Dendritic cell treated with granulocyte-macrophage colony-stimulating factor and Interleukin-4, amounts not matched to agents 40 ng/mL and 50 ng/mL, for 4 days (primary cell): ENCODE measurements around the gene GCH1.
A peak's percentile ranks its signal among the peaks of the same experiment; 100 is the strongest.

Experiments
- H3K27ac Mint-ChIP-seq: one replicate; pipeline ENCODE4 v1.8.0; 2022; ENCODE audit warnings: mild to moderate bottlenecking, mixed read lengths
- H3K27me3 Mint-ChIP-seq: one replicate; pipeline ENCODE4 v1.8.0; 2022; ENCODE audit warnings: mild to moderate bottlenecking, mixed read lengths
- H3K36me3 Mint-ChIP-seq: one replicate; pipeline ENCODE4 v1.8.0; 2022; ENCODE audit warnings: low read depth, mixed read lengths
- H3K4me1 Mint-ChIP-seq: one replicate; pipeline ENCODE4 v1.8.0; 2022; ENCODE audit warnings: low read depth, mixed read lengths
- H3K4me3 Mint-ChIP-seq: one replicate; pipeline ENCODE4 v1.8.0; 2022; ENCODE audit warnings: mild to moderate bottlenecking, moderate library complexity, mixed read lengths
- H3K9me3 Mint-ChIP-seq: one replicate; pipeline ENCODE4 v1.8.0; 2022; ENCODE audit warnings: mixed read lengths
- intact Hi-C: fragments of 100-400 bp; cut with micrococcal nuclease; formaldehyde crosslinking; loops from one replicate; pipeline ENCODE4 v1.15.0; 2022

Gene GCH1

DNA sequence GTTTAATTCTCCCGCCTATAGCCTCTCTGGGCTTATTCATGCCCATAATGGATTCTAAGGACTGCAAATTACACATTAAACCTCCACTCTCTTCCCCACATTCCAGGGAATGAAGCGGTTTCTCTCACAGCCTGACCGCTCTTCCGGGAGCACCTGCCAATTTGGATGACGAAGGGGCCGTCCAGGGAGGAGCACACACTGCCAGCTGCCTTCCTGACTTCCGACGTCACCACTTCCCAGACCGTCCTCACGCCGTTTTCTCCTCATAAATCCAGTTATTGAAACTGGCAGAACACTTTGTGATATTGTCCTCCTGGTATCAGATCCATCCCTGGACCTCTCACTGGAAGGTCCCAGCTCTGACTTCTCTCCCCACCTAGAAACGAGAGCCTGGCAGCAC is 87.6 kb downstream of the GCH1 start:
- Mint-ChIP-seq H3K27ac (no peak overlapping the region), H3K9me3 (no peaks in the 10 kb centered on the region), H3K4me1 (peaks cover 5% of the 10 kb centered on the region), H3K27me3 (peaks cover 6% of the 10 kb centered on the region), H3K4me3 (no peak overlapping the region), H3K36me3 (no peaks in the 10 kb centered on the region)
- intact Hi-C loops = no loop called here

- Mint-ChIP-seq H3K36me3 (no peaks in the 10 kb centered on the region), H3K27me3 (peaks cover 6% of the 10 kb centered on the region), H3K9me3 (no peaks in the 10 kb centered on the region), H3K4me1 (peaks cover 5% of the 10 kb centered on the region), H3K27ac (no peak overlapping the region), H3K4me3 (no peak overlapping the region)
- intact Hi-C loops = no loop called here
Measured at GRCh38 chr14:54814076-54814475, 88.5 kb downstream of the GCH1 start.

- Mint-ChIP-seq H3K27ac (no peak overlapping the region), H3K4me1 (peaks cover 5% of the 10 kb centered on the region), H3K4me3 (no peak overlapping the region), H3K36me3 (no peaks in the 10 kb centered on the region), H3K9me3 (no peaks in the 10 kb centered on the region), H3K27me3 (peaks cover 6% of the 10 kb centered on the region)
- intact Hi-C loops = no loop called here
Measured at GRCh38 chr14:54813081-54813480, 89.5 kb downstream of the GCH1 start.

DNA sequence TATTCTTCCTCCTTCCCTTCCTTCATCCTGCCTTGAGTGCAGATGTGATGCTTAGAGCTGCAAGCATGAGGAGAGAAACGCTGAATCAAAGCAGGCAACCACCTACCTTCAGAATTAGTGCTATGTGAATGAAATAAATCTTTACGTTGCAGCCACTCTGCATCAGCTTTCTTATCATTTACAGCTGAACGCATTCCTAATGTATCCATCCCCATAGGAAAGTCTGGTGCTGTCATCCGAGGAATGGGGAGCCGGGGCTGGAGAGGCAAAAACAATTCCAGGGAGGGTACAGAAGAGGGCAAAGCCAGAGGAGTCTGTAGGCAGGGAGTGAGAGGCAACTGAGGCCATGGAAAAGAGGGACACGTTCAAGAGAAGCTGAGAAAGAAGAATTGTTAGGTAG is 90.0 kb downstream of the GCH1 start:
- no peak overlapping the region for H3K4me3 Mint-ChIP-seq
- H3K4me1 Mint-ChIP-seq = peaks cover 5% of the 10 kb centered on the region
- H3K27ac Mint-ChIP-seq = no peak overlapping the region
- H3K9me3 Mint-ChIP-seq = no peaks in the 10 kb centered on the region
- H3K36me3 Mint-ChIP-seq = no peaks in the 10 kb centered on the region
- peaks cover 6% of the 10 kb centered on the region for H3K27me3 Mint-ChIP-seq
- intact Hi-C loops = no loop called here

DNA sequence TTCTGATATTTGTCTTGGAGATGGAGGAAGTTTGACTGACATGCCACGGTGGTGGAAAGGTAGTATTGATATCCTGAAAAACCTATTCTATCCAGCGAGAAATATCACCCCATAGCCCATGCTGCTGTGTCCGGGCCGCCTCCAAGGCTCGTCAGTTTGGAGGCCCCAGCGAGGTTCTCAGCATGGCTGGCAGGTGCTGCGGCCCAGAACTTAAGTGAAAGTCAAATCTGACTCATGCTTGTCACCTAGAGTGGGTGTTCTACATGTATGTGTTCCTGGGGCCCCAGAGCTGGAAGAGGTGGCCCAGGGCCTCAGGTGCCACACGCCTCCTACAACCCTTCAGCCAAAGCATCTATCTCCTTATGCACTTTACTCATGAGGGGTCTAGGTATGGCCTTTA is 92.9 kb downstream of the GCH1 start:
- Mint-ChIP-seq H3K9me3 (no peaks in the 10 kb centered on the region), H3K27me3 (peaks cover 15% of the 10 kb centered on the region), H3K36me3 (no peaks in the 10 kb centered on the region), H3K4me3 (no peak overlapping the region), H3K27ac (no peak overlapping the region), H3K4me1 (peaks cover 14% of the 10 kb centered on the region)
- intact Hi-C loops = loop anchor here (10.0 kb wide), 1 partner anchor 175 kb away; no protein-coding TSS in a partner anchor

- Mint-ChIP-seq H3K4me3 (no peak overlapping the region), H3K9me3 (no peaks in the 10 kb centered on the region), H3K27me3 (peaks cover 22% of the 10 kb centered on the region), H3K4me1 (peaks cover 10% of the 10 kb centered on the region), H3K27ac (no peak overlapping the region), H3K36me3 (no peaks in the 10 kb centered on the region)
- intact Hi-C loops = loop anchor here (10.0 kb wide), 1 partner anchor 176 kb away; no protein-coding TSS in a partner anchor
Measured at GRCh38 chr14:54808326-54809161, 94.1 kb downstream of the GCH1 start.

DNA sequence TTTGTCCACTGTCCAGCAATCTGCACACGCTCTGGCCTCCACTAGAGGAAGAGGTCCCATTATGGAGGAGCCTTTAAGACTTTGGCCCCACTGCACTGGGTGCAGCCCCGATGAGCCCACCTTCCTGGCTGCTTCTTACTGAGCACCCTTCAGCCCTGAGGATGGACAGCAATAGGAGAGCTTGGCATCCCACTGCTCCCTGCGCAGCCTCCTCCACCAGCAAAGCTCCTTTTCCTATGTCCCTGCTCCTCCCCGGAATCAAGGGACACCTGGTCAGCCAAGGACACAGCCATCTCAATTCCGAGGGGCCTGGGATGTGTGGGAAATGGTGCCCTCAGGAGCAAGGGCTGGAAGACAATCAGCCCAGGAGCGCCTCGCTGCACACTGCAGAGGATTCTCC is 94.7 kb downstream of the GCH1 start:
- Mint-ChIP-seq H3K9me3 (no peaks in the 10 kb centered on the region), H3K4me1 (peaks cover 9% of the 10 kb centered on the region), H3K4me3 (no peak overlapping the region), H3K27ac (no peak overlapping the region), H3K27me3 (peaks cover 22% of the 10 kb centered on the region), H3K36me3 (no peaks in the 10 kb centered on the region)
- intact Hi-C loops = loop anchor here (10.0 kb wide), 1 partner anchor 177 kb away; no protein-coding TSS in a partner anchor

DNA sequence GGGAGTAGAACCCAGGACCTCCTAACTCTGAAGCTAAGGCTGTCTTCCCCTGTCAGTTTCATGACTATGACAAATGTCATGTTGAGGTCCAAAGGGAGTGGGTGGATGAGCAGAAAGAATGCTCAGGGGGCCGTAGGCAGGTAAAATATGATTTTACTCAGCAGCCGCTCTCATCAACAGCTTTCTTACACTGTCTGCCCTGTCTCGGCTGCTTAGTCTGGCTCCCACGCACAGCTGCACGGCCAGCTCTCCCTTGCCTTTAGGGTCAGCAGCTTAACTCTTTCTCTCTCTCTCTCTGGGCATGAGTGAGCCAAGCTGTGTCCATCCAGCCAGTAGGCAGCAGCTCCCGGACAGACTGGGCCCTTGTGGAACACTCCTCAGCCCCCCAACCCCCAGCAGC is 95.2 kb downstream of the GCH1 start:
- Mint-ChIP-seq H3K27ac (no peak overlapping the region), H3K4me3 (no peak overlapping the region)
- intact Hi-C loops = loop anchor here (10.0 kb wide), 1 partner anchor 177 kb away; no protein-coding TSS in a partner anchor

DNA sequence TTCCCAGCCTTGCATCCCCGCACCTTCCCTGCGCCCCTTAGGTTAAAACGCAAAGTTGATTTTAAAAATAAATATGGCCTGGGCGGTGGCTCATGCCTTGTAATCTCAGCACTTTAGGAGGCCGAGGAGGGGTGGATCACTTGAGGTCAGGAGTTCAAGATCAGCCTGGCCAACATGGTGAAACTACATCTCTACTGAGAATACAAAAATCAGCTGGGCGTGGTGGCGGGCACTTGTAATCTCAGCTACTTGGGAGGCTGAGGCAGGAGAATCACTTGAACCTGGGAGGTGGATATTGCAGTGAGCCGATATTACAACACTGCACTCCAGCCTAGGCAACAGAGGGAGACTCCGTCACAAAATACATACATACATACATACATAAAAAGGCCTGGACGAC is 96.0 kb downstream of the GCH1 start:
- Mint-ChIP-seq H3K4me3 (no peak overlapping the region), H3K27ac (no peak overlapping the region), H3K27me3 (peaks cover 21% of the 10 kb centered on the region), H3K9me3 (no peaks in the 10 kb centered on the region), H3K4me1 (peaks cover 9% of the 10 kb centered on the region), H3K36me3 (no peaks in the 10 kb centered on the region)
- intact Hi-C loops = loop anchor here (10.0 kb wide), 1 partner anchor 178 kb away; no protein-coding TSS in a partner anchor

More for the DNA sequence above, 95.2 kb downstream of the GCH1 start:
- Mint-ChIP-seq H3K27me3 (peaks cover 18% of the 10 kb centered on the region), H3K36me3 (no peaks in the 10 kb centered on the region), H3K9me3 (no peaks in the 10 kb centered on the region), H3K4me1 (peaks cover 9% of the 10 kb centered on the region)

- no peaks in the 10 kb centered on the region for H3K36me3 Mint-ChIP-seq
- peaks cover 21% of the 10 kb centered on the region for H3K27me3 Mint-ChIP-seq
- H3K4me1 Mint-ChIP-seq = peaks cover 9% of the 10 kb centered on the region
- no peak overlapping the region for H3K4me3 Mint-ChIP-seq
- H3K27ac Mint-ChIP-seq = peak overlapping the region; percentile 68
- intact Hi-C loops = loop anchor here (1.0 to 10.0 kb wide), 2 partner anchors 179 to 241 kb away; no protein-coding TSS in a partner anchor
- no peaks in the 10 kb centered on the region for H3K9me3 Mint-ChIP-seq
Measured at GRCh38 chr14:54805445-54806322, 96.9 kb downstream of the GCH1 start.

GRCh38 chr14:54805070-54805444 is 97.6 kb downstream of the GCH1 start:
- Mint-ChIP-seq H3K36me3 (no peaks in the 10 kb centered on the region), H3K27me3 (peaks cover 21% of the 10 kb centered on the region), H3K4me3 (no peak overlapping the region), H3K9me3 (no peaks in the 10 kb centered on the region), H3K27ac (peak overlapping the region; percentile 68), H3K4me1 (peaks cover 9% of the 10 kb centered on the region)
- intact Hi-C loops = loop anchor here (1.0 to 10.0 kb wide), 2 partner anchors 180 to 241 kb away; no protein-coding TSS in a partner anchor

GRCh38 chr14:54804538-54805041 is 98.0 kb downstream of the GCH1 start:
- H3K27ac Mint-ChIP-seq = peak overlapping the region; percentile 68
- intact Hi-C loops = loop anchor here (1.0 to 10.0 kb wide), 2 partner anchors 180 to 240 kb away; no protein-coding TSS in a partner anchor
- H3K4me1 Mint-ChIP-seq = peaks cover 14% of the 10 kb centered on the region
- no peaks in the 10 kb centered on the region for H3K36me3 Mint-ChIP-seq
- peaks cover 21% of the 10 kb centered on the region for H3K27me3 Mint-ChIP-seq
- H3K9me3 Mint-ChIP-seq = no peaks in the 10 kb centered on the region
- no peak overlapping the region for H3K4me3 Mint-ChIP-seq

GRCh38 chr14:54803926-54804537 is 98.6 kb downstream of the GCH1 start:
- intact Hi-C loops = loop anchor here (10.0 kb wide), 1 partner anchor 181 kb away; no protein-coding TSS in a partner anchor
- H3K27me3 Mint-ChIP-seq = peaks cover 21% of the 10 kb centered on the region
- H3K4me1 Mint-ChIP-seq = peaks cover 14% of the 10 kb centered on the region
- no peak overlapping the region for H3K27ac Mint-ChIP-seq
- no peaks in the 10 kb centered on the region for H3K36me3 Mint-ChIP-seq
- no peak overlapping the region for H3K4me3 Mint-ChIP-seq
- H3K9me3 Mint-ChIP-seq = no peaks in the 10 kb centered on the region
